NCI-H2107 treated with DMSO at 0.1 percent for 48 hours (cell line): ENCODE measurements around the gene CHRNA1.
A peak's percentile ranks its signal among the peaks of the same experiment; 100 is the strongest.
"Not testable (repeated sequence)": the region's sequence is repeated elsewhere in the genome, so short reads cannot be mapped to it uniquely, and the experiment has no call there.

Source experiments
- DNase-seq: peaks from one replicate; lab custom pipeline; 2025; ENCODE audit not compliant: unreplicated experiment; lab: John Stamatoyannopoulos, UW

CHRNA1 gene

GRCh38 chr2:174718591-174718990 lies 45.7 kb downstream of the CHRNA1 start:
- no peak for DNase-seq

GRCh38 chr2:174717916-174718315 lies 46.4 kb downstream of the CHRNA1 start:
- no peak for DNase-seq

GRCh38 chr2:174717273-174717672 lies 47.0 kb downstream of the CHRNA1 start:
- no peak for DNase-seq

GRCh38 chr2:174716785-174717184 lies 47.5 kb downstream of the CHRNA1 start:
- DNase-seq: no peak

- DNase-seq: no peak
These were observed 50.6 kb downstream of the CHRNA1 start for GRCh38 chr2:174713686-174714085.

GRCh38 chr2:174711206-174711605 lies 53.1 kb downstream of the CHRNA1 start:
- no peak for DNase-seq

- DNase-seq: not testable (repeated sequence)
These were observed 54.8 kb downstream of the CHRNA1 start for GRCh38 chr2:174709416-174710004.

GRCh38 chr2:174708713-174709112 lies 55.6 kb downstream of the CHRNA1 start:
- no peak for DNase-seq

GRCh38 chr2:174705321-174705720 lies 59.0 kb downstream of the CHRNA1 start:
- DNase-seq: no peak

GRCh38 chr2:174704642-174705041 lies 59.6 kb downstream of the CHRNA1 start:
- DNase-seq: no peak

GRCh38 chr2:174704061-174704460 lies 60.2 kb downstream of the CHRNA1 start:
- no peak for DNase-seq

- no peak for DNase-seq
These were observed 60.8 kb downstream of the CHRNA1 start for GRCh38 chr2:174703430-174703829.

GRCh38 chr2:174702541-174702940 lies 61.7 kb downstream of the CHRNA1 start:
- DNase-seq: no peak

GRCh38 chr2:174699993-174700766 lies 64.1 kb downstream of the CHRNA1 start:
- DNase-seq: peak; percentile 37
